Activated CD4-positive, CD25-positive, alpha-beta regulatory T cell treated with anti-CD3 and anti-CD28 coated beads, Interleukin-2, amount 50 U/mL, for 16 hours (primary cell): Measurements from ENCODE around the gene CCDC18.
A peak's percentile ranks its signal among the peaks of the same experiment; 100 is the strongest.
"Not testable (repeated sequence)": the region's sequence is repeated elsewhere in the genome, so short reads cannot be mapped to it uniquely, and the experiment has no call there.

ENCODE experiments used
- DNase-seq: peaks from one replicate; pipeline ENCODE4 v3.0.0-alpha.2; 2020; ENCODE audit warnings: low read depth, low spot score

The CCDC18 gene, protein sequence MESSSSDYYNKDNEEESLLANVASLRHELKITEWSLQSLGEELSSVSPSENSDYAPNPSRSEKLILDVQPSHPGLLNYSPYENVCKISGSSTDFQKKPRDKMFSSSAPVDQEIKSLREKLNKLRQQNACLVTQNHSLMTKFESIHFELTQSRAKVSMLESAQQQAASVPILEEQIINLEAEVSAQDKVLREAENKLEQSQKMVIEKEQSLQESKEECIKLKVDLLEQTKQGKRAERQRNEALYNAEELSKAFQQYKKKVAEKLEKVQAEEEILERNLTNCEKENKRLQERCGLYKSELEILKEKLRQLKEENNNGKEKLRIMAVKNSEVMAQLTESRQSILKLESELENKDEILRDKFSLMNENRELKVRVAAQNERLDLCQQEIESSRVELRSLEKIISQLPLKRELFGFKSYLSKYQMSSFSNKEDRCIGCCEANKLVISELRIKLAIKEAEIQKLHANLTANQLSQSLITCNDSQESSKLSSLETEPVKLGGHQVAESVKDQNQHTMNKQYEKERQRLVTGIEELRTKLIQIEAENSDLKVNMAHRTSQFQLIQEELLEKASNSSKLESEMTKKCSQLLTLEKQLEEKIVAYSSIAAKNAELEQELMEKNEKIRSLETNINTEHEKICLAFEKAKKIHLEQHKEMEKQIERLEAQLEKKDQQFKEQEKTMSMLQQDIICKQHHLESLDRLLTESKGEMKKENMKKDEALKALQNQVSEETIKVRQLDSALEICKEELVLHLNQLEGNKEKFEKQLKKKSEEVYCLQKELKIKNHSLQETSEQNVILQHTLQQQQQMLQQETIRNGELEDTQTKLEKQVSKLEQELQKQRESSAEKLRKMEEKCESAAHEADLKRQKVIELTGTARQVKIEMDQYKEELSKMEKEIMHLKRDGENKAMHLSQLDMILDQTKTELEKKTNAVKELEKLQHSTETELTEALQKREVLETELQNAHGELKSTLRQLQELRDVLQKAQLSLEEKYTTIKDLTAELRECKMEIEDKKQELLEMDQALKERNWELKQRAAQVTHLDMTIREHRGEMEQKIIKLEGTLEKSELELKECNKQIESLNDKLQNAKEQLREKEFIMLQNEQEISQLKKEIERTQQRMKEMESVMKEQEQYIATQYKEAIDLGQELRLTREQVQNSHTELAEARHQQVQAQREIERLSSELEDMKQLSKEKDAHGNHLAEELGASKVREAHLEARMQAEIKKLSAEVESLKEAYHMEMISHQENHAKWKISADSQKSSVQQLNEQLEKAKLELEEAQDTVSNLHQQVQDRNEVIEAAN (N-terminal part only)

DNA sequence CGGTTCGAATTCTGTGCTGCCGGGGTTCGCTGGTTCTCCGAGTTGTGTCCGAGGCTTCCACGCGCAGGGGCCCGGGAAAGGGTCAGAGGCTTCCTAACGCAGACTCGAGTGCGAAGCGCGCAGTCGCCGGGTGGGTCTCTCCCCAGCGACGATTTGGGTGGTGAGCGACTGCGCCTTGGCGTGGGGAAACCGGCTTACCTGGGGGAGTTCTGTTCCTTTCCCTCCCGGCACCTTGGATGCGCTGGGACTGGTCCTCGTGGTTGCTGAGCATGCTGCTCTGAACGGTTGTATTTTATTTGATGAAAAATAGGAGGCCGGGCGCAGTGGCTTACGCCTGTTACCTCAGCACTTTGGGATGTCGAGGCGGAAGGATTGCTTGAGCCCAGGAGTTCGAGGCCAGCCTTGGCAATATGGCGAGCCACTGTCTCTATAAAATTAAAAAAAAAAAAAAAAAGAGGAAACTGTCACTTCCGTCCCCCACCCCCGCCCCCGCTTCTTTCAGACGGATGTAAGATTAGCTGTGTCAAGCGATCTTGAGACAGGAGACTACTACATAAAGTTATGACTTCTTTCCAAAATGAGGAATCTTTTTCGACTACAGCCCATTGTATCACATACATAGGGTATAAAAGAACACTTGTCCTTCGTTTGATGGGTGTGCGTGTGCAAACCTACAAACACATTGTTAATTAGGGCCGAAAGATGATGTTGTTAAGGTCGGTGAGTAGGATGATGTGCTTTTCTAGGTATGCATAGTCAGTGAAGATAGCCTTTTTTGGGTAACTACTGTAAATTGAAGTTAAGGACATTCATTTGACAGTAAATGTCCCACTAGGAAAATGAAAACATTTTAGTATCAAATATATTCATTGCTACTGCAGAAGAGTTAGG is at the start of gene CCDC18:
CCDC18 (plus strand) TSS at position 2 of the 891 bp plus-strand sequence. CDS start 2,638 bp downstream, outside the sequence.
- peak; percentile 33 for DNase-seq

DNA sequence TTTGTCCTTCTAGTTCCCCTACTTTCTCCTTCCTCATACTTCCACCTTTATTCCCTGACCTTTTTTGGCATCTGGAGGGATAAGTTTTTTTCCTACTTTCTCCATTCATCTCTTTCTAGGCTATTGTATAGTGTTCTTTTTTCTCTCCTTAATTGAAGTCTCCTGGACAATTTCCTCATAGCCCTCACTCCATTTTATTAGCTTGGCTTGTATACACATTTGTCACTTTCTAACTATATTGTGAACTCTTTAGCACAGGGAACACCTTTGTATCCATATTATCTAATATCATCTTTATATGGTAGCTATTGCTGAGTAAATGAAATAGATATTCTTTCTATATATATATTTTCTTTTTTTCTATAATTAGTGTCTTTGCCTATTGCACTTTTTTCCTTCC is 47.9 kb upstream of the CCDC18 start:
- no peak for DNase-seq

- no peak for DNase-seq
Measured at GRCh38 chr1:93136445-93136844, 44.1 kb upstream of the CCDC18 start.

DNA sequence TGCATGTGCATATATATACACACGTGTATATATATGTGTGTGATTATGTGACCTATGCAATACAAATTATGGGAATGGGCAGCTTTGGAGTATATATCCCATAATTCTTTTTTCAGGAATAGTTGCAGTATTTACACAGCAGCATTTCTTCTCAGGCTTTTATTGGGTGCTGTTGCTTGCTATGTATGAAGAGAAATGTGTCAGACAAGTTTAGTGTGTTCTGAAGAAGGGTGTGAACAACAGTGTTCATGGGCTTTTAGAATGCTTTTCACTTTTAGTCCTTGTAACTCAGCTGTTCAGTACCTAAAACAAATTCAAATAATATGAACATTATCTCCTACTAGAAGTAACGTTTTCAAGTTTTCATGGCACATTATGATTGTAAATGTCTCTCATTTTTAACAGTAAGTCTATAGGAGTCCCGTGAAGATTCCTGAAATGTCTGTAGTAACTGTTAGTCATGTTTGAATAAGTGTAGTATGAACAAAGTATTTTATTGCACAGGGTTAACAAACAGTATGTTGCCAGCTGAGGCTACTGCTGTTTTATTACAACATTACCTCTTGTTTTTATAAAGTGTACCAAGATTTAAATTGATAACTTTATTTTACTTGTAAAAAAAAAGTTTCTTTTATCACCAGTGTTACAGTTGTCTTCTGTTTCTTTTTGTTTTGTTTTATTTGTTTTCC is 42.8 kb upstream of the CCDC18 start:
- DNase-seq, result no peak

DNA sequence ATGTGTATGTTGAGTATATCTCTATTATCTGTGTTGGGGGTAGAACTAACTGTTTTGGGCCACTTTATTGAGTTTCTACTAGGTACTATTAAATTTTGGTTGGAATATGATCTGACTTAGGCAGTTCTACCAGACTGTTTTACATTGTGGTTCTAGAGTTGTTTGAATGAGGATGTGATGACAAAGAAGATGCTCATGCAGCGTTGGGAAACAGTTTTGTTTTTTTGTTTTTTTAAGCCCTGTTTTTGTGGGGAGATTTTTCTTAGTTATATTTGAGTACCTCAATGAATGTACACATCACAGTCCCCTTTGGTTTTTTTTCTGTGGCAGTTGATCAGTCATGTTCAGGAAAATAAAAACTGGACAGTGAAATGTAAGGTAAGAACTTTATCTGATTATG is 40.4 kb upstream of the CCDC18 start:
- no peak for DNase-seq

DNA sequence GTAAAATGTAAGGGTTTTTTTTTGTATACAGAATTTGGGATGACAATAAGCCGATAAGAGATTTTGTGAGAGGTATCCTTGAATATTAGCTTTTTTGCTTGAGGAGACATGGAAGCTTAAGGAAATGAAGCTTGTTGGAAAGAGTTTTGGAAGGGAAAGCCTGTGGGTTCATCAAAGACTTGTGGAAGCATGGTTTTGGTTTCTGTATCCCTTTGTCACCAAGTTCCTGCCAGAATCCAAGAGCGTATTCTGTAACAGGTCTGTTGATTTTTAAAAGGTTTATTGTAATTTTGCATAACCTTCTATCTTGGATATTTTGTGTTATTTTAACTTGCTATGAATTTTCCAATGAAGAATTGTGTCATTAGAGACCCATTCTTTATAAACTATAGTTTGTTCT is 38.4 kb upstream of the CCDC18 start:
- DNase-seq, result no peak

GRCh38 chr1:93143136-93143535 is 37.4 kb upstream of the CCDC18 start:
- DNase-seq, result no peak

DNA sequence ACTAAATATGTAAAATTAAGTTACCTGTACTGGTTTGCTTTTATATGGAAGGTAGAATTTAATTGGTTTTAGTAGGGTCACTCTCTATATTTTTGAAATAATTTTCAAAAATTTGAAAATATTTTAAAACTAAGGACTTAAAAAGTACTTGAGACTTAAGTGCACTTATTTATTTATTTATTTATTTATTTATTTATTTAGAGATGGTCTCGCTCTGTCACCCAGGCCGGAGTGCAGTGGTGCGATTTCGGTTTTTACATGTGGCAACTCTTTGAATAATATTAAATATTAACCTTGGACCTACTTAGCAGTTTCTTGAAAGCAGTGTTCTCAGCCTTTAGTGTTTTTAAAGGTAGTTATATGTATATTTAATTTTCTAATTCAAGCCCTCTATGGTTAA is 36.8 kb upstream of the CCDC18 start:
- DNase-seq, result no peak

DNA sequence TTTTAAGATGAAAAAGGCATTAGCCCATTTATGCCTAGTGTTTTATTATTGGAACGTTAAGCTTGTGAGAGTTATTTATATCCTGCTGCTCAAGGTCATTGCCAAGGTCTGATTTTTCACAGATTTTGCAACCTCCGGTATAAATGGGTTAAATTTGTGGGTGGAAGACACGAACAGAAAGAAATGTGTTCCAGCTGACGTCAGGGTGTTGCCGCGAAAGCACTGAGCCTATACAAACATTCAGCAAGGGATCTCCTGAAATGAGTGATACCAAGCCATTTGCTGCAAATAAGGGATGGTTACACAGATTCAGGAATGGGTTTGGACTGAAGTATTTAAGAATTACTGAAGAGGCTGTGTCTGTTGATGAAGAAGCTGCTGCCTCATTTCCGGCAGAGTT is 32.5 kb upstream of the CCDC18 start:
- no peak for DNase-seq

DNA sequence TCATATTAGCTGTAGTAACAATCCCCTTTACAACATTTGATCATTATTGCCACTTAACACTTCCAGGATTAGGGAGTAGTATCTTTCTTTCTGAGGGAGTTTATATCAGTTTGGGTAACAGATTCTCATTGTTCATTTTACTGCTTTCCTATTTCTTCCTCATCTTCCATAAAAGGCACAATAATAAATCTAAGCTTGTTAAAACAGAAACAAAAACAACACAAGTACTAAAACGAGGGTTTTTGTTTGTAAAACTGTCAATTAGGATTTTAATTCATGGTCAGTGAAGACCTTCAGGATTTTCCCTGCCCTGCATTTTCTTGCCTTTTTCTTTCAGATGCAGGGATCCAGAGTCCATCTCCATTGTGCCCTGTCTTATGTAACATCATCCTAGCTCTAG is 29.8 kb upstream of the CCDC18 start:
- DNase-seq, result no peak

- no peak for DNase-seq
Measured at GRCh38 chr1:93151474-93151873, 29.1 kb upstream of the CCDC18 start.

- no peak for DNase-seq
Measured at GRCh38 chr1:93152835-93153234, 27.7 kb upstream of the CCDC18 start.

- no peak for DNase-seq
Measured at GRCh38 chr1:93154898-93155297, 25.6 kb upstream of the CCDC18 start.

GRCh38 chr1:93155335-93155734 is 25.2 kb upstream of the CCDC18 start:
- DNase-seq, result no peak

GRCh38 chr1:93159337-93159736 is 21.2 kb upstream of the CCDC18 start:
- DNase-seq, result no peak

DNA sequence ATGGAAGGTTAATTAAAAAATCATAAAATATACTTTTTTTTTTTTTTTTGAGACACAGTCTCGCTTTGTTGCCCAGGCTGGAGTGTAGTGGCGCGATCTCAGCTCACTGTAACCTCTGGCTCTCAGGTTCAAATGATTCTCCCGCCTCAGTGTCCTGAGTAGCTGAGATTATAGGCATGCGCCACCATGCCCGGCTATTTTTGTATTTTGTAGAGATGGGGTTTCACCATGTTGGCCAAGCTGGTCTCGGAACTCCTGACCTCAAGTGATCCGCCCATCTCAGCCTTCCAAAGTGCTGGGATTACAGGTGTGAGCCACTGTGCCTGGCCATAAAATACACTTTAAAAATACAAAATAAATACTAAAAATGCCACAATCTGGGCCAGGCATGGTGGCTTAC is 17.2 kb upstream of the CCDC18 start:
- DNase-seq, result not testable (repeated sequence)

DNA sequence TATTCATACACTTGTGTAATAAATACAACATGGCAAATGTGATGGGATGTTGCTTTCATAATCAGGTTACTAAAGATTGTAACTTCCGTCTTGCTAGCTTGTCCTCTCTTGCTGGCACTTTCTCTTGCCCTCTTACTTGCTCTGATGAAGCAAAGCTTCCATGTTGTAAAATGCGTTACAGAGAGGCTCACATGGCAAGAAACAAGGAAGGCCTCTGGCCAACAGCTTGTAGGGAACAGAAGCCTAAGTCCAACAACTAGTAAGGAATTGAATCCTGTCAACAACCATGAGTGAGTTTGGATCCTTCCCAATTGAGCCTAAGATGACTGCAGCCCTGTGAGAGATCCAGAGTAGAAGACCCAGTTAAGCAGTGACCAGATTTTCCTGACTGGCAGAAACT is 15.7 kb upstream of the CCDC18 start:
- DNase-seq, result no peak

- not testable (repeated sequence) for DNase-seq
Measured at GRCh38 chr1:93165895-93166294, 14.6 kb upstream of the CCDC18 start.

DNA sequence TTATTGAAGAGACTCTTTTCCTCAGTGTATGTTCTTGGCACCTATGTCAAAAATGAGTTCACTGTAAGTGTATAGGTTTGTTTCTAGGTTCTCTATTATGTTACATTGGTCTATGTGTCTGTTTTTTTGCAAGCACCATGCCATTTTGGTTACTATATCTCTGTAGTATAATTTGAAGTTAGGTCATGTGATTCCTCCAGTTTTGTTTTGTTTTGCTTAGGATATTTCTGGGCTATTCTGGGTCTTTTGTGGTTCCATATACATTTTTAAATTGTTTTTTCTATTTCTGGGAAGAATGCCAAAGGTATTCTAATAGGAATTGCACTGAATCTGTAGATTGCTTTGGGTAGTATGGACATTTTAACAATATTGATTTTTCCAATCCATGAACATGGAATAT is 13.5 kb upstream of the CCDC18 start:
- DNase-seq, result no peak

GRCh38 chr1:93170141-93170678 is 10.3 kb upstream of the CCDC18 start:
- not testable (repeated sequence) for DNase-seq
